Astrocyte (in vitro differentiated cells and primary cell): ENCODE data around the gene CDK5RAP1. TPM values are rescaled to one million over a fixed set of nuclear protein-coding genes. Genes with fewer than 3 reads are reported as not detected.

Experiments used
- DNase-seq: peaks from one replicate; pipeline ENCODE4 v3.0.0-alpha.2; 2010; ENCODE audit warnings: low read depth
- FAIRE-seq: peaks from 2 replicates; lab custom pipeline; 2011; peaks lifted over from hg19 to GRCh38; lab: Jason Lieb, UNC
- H2AFZ ChIP-seq: 2 replicates; pipeline ENCODE4 v1.6.0; 2012; ENCODE audit warnings: low read depth, low read length, inconsistent platforms
- H3K27ac ChIP-seq: 2 replicates; pipeline ENCODE4 v1.5.1; 2011; ENCODE audit warnings: low read depth, low read length, inconsistent platforms
- H3K27me3 ChIP-seq: 2 replicates; pipeline ENCODE4 v1.6.0; 2011; ENCODE audit warnings: low read length, inconsistent platforms; ENCODE audit not compliant: insufficient read depth
- H3K36me3 ChIP-seq: 2 replicates; pipeline ENCODE4 v1.5.1; 2011; ENCODE audit warnings: low read length, inconsistent platforms; ENCODE audit not compliant: insufficient read depth
- H3K4me1 ChIP-seq: 2 replicates; pipeline ENCODE4 v1.5.1; 2011; ENCODE audit warnings: low read length, inconsistent platforms; ENCODE audit not compliant: insufficient read depth
- H3K4me2 ChIP-seq: 2 replicates; pipeline ENCODE4 v1.6.0; 2012; ENCODE audit warnings: low read length, inconsistent platforms
- H3K4me3 ChIP-seq: 2 replicates; pipeline ENCODE4 v1.5.1; 2011; ENCODE audit warnings: low read depth, mild to moderate bottlenecking, low read length, inconsistent platforms; ENCODE audit not compliant: insufficient read depth
- H3K79me2 ChIP-seq: 2 replicates; pipeline ENCODE4 v1.6.0; 2012; ENCODE audit warnings: mild to moderate bottlenecking, low read length, inconsistent platforms; ENCODE audit not compliant: insufficient read depth
- H3K9ac ChIP-seq: 2 replicates; pipeline ENCODE4 v1.6.0; 2012; ENCODE audit warnings: mild to moderate bottlenecking, low read length, inconsistent platforms
- H3K9me3 ChIP-seq: 2 replicates; pipeline ENCODE4 v1.5.1; 2012; ENCODE audit warnings: low read depth, mild to moderate bottlenecking, low read length, inconsistent platforms; ENCODE audit not compliant: insufficient read depth
- H4K20me1 ChIP-seq: 2 replicates; pipeline ENCODE4 v1.6.0; 2012; ENCODE audit warnings: low read length, inconsistent platforms; ENCODE audit not compliant: insufficient read depth
- H3K27ac Mint-ChIP-seq: one replicate; pipeline ENCODE4 v1.8.0; 2021; ENCODE audit warnings: mild to moderate bottlenecking, mixed read lengths; ENCODE audit not compliant: unreplicated experiment
- H3K27me3 Mint-ChIP-seq: one replicate; pipeline ENCODE4 v1.8.0; 2021; ENCODE audit warnings: low read depth, mixed read lengths; ENCODE audit not compliant: unreplicated experiment
- H3K36me3 Mint-ChIP-seq: one replicate; pipeline ENCODE4 v1.8.0; 2021; ENCODE audit warnings: low read depth, mixed read lengths; ENCODE audit not compliant: unreplicated experiment
- H3K4me1 Mint-ChIP-seq: one replicate; pipeline ENCODE4 v1.8.0; 2021; ENCODE audit warnings: low read depth, mixed read lengths; ENCODE audit not compliant: unreplicated experiment
- H3K4me3 Mint-ChIP-seq: one replicate; pipeline ENCODE4 v1.8.0; 2021; ENCODE audit warnings: mild to moderate bottlenecking, moderate library complexity, mixed read lengths; ENCODE audit not compliant: unreplicated experiment
- H3K9me3 Mint-ChIP-seq: one replicate; pipeline ENCODE4 v1.8.0; 2021; ENCODE audit warnings: mild to moderate bottlenecking, mixed read lengths; ENCODE audit not compliant: unreplicated experiment
- CTCF ChIP-seq: IDR thresholded peaks from 2 replicates; pipeline ENCODE4 v1.5.1; 2011; ENCODE audit warnings: low read depth, mild to moderate bottlenecking, inconsistent platforms, low read length, moderate library complexity; ENCODE audit not compliant: insufficient read depth
- EZH2 ChIP-seq: IDR thresholded peaks from 2 replicates; pipeline ENCODE4 v1.6.1; 2012; ENCODE audit warnings: mild to moderate bottlenecking, low read length, inconsistent platforms; ENCODE audit not compliant: insufficient read depth
- total RNA-seq: library from RNA; stranded (reverse); gene quantifications from 2 replicates; pipeline ENCODE4 v1.2.1, GENCODE V29; 2021

The CDK5RAP1 gene
- total RNA-seq, 1 donor from 2014 or later: 29.2 TPM

- no peaks in the 10 kb centered on the region for H3K9me3 ChIP-seq
- FAIRE-seq (no peak), DNase-seq (no peak)
- no peaks in the 10 kb centered on the region for H3K36me3 ChIP-seq
- no peaks in the 10 kb centered on the region for H4K20me1 ChIP-seq
- no peaks in the 10 kb centered on the region for H3K79me2 ChIP-seq
- TF ChIP-seq CTCF (no peak), EZH2 (no peak)
- H3K4me3 ChIP-seq: no peak overlapping the region
- no peak overlapping the region for H3K27ac ChIP-seq
- H3K36me3 Mint-ChIP-seq: no peaks in the 10 kb centered on the region
- peaks cover 2% of the 10 kb centered on the region for H3K27me3 ChIP-seq
- no peaks in the 10 kb centered on the region for H3K4me1 ChIP-seq
- H3K9ac ChIP-seq: no peak overlapping the region
- H3K9me3 Mint-ChIP-seq: no peaks in the 10 kb centered on the region
- no peak overlapping the region for H2AFZ ChIP-seq
- H3K27me3 Mint-ChIP-seq: peaks cover 45% of the 10 kb centered on the region
- H3K27ac Mint-ChIP-seq: no peak overlapping the region
- no peaks in the 10 kb centered on the region for H3K4me1 Mint-ChIP-seq
- H3K4me3 Mint-ChIP-seq: no peak overlapping the region
- H3K4me2 ChIP-seq: no peak overlapping the region
Measured at GRCh38 chr20:33317424-33318095, 83.8 kb downstream of the CDK5RAP1 start.

- FAIRE-seq (no peak), DNase-seq (no peak)
- H3K4me2 ChIP-seq: no peak overlapping the region
- no peak overlapping the region for H3K9ac ChIP-seq
- no peaks in the 10 kb centered on the region for H3K4me1 ChIP-seq
- no peak overlapping the region for H3K27ac ChIP-seq
- no peaks in the 10 kb centered on the region for H3K9me3 Mint-ChIP-seq
- H3K36me3 ChIP-seq: no peaks in the 10 kb centered on the region
- no peak for TF ChIP-seq CTCF
- no peak for TF ChIP-seq EZH2
- H3K4me3 ChIP-seq: no peak overlapping the region
- H3K4me3 Mint-ChIP-seq: no peak overlapping the region
- no peaks in the 10 kb centered on the region for H3K36me3 Mint-ChIP-seq
- no peaks in the 10 kb centered on the region for H3K4me1 Mint-ChIP-seq
- no peaks in the 10 kb centered on the region for H3K79me2 ChIP-seq
- peaks cover 2% of the 10 kb centered on the region for H3K27me3 ChIP-seq
- peaks cover 39% of the 10 kb centered on the region for H3K27me3 Mint-ChIP-seq
- no peaks in the 10 kb centered on the region for H4K20me1 ChIP-seq
- H3K9me3 ChIP-seq: no peaks in the 10 kb centered on the region
- H2AFZ ChIP-seq: no peak overlapping the region
- H3K27ac Mint-ChIP-seq: no peak overlapping the region
Measured at GRCh38 chr20:33316958-33317357, 84.4 kb downstream of the CDK5RAP1 start.

- TF ChIP-seq CTCF (no peak), EZH2 (no peak)
- Histone ChIP-seq H3K36me3 (no peaks in the 10 kb centered on the region), H3K4me1 (no peaks in the 10 kb centered on the region), H3K27ac (no peak overlapping the region), H3K4me2 (no peak overlapping the region), H3K27me3 (peaks cover 2% of the 10 kb centered on the region), H4K20me1 (no peaks in the 10 kb centered on the region), H2AFZ (no peak overlapping the region), H3K4me3 (no peak overlapping the region), H3K79me2 (no peaks in the 10 kb centered on the region), H3K9ac (no peak overlapping the region), H3K9me3 (no peaks in the 10 kb centered on the region)
- DNase-seq (no peak), FAIRE-seq (no peak)
- H3K4me3 Mint-ChIP-seq: no peak overlapping the region
- no peak overlapping the region for H3K27ac Mint-ChIP-seq
- no peaks in the 10 kb centered on the region for H3K4me1 Mint-ChIP-seq
- no peaks in the 10 kb centered on the region for H3K9me3 Mint-ChIP-seq
- peaks cover 37% of the 10 kb centered on the region for H3K27me3 Mint-ChIP-seq
- no peaks in the 10 kb centered on the region for H3K36me3 Mint-ChIP-seq
Measured at GRCh38 chr20:33316343-33316742, 85.0 kb downstream of the CDK5RAP1 start.
